SK-N-MC (cell line): ENCODE results near the gene NAT16.

Experiments
- EZH2 ChIP-seq: fragments of 200-600 bp; sonication (generic); IDR thresholded peaks from one replicate; pipeline ENCODE4 v1.6.1; 2017; ENCODE audit warnings: antibody characterized with exemption
- FOXP2 ChIP-seq: optimal IDR thresholded peaks from 2 replicates; pipeline ENCODE3; 2011; ENCODE audit warnings: mild to moderate bottlenecking, moderate library complexity; ENCODE audit not compliant: insufficient read depth; ENCODE audit errors: extremely low read length, control extremely low read depth
- POLR2AphosphoS5 ChIP-seq: IDR thresholded peaks from 2 replicates; pipeline ENCODE4 v1.6.1; 2012; ENCODE audit warnings: mild to moderate bottlenecking, low read depth, low read length, borderline replicate concordance

DNA sequence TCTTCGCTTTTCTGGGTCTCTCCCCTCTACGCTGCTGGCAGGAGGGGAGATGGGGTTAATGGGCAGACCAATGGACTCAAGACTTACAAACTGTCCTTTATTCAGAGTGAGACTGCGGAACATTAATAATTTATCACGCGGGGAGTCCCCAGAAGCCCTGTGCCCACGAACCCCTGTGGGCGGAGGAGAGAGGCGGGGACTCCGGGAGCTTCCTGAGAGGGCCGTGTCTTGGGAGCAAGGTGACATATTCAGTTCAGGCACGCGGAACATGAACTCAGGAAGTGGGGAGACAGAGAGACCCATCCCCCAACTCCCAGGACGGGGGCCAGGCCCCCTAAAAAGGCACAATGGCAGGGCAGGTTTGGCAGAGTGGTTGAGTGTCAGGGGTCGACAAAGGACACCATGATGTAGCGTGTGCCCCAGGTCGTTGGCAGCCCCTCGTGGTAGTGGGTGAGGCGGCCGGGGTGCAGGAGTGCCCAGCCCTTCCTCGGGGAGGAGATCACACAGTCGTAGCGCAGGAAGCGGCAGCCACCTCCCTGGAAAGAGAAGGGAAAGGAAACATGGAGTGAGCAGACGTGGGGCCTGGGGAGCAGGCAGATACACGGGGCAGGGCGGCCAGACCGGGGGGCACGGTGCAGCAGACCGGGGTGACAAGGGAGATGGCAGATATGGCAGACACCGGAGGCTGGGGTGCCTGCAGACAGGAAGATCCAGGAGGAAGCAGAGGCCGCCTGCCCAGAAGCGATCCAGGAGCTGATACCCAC is 26.0 kb upstream of the NAT16 start:
- TF ChIP-seq POLR2AphosphoS5: no peak
- no peak for TF ChIP-seq EZH2
- TF ChIP-seq FOXP2: no peak
